ENCODE measurements around the gene PDSS2.
A peak's percentile ranks its signal among the peaks of the same experiment; 100 is the strongest.
"Not testable (repeated sequence)": the region's sequence is repeated elsewhere in the genome, so short reads cannot be mapped to it uniquely, and the experiment has no call there.

The PDSS2 gene

GRCh38 chr6:107418118-107418517, 41.2 kb downstream of the PDSS2 start:
- DNase-seq (ENCODE audit: low spot score) = peak; percentile 31

- peak; percentile 4 for DNase-seq (ENCODE audit: low spot score)
Measured at GRCh38 chr6:107416145-107416544, 43.2 kb downstream of the PDSS2 start.

GRCh38 chr6:107413966-107414645, 45.3 kb downstream of the PDSS2 start:
- DNase-seq (ENCODE audit: low spot score) = no peak

GRCh38 chr6:107411161-107411560, 48.2 kb downstream of the PDSS2 start:
- no peak for DNase-seq (ENCODE audit: low spot score)

- no peak for DNase-seq (ENCODE audit: low spot score)
Measured at GRCh38 chr6:107409942-107410341, 49.4 kb downstream of the PDSS2 start.

- no peak for DNase-seq (ENCODE audit: low spot score)
Measured at GRCh38 chr6:107408714-107409113, 50.6 kb downstream of the PDSS2 start.

GRCh38 chr6:107405002-107405401, 54.4 kb downstream of the PDSS2 start:
- DNase-seq (ENCODE audit: low spot score) = no peak

- DNase-seq (ENCODE audit: low spot score) = no peak
Measured at GRCh38 chr6:107402533-107402932, 56.8 kb downstream of the PDSS2 start.

- DNase-seq (ENCODE audit: low spot score) = no peak
Measured at GRCh38 chr6:107401573-107401972, 57.8 kb downstream of the PDSS2 start.

GRCh38 chr6:107400616-107401147, 58.7 kb downstream of the PDSS2 start:
- DNase-seq (ENCODE audit: low spot score) = no peak

GRCh38 chr6:107399935-107400334, 59.4 kb downstream of the PDSS2 start:
- DNase-seq (ENCODE audit: low spot score) = no peak

- DNase-seq (ENCODE audit: low spot score) = no peak
Measured at GRCh38 chr6:107398001-107398400, 61.4 kb downstream of the PDSS2 start.

- no peak for DNase-seq (ENCODE audit: low spot score)
Measured at GRCh38 chr6:107396211-107396610, 63.2 kb downstream of the PDSS2 start.

GRCh38 chr6:107392069-107392468, 67.3 kb downstream of the PDSS2 start:
- DNase-seq (ENCODE audit: low spot score) = no peak

- no peak for DNase-seq (ENCODE audit: low spot score)
Measured at GRCh38 chr6:107390685-107391435, 68.5 kb downstream of the PDSS2 start.

GRCh38 chr6:107390056-107390455, 69.3 kb downstream of the PDSS2 start:
- DNase-seq (ENCODE audit: low spot score) = no peak

GRCh38 chr6:107386904-107387303, 72.5 kb downstream of the PDSS2 start:
- DNase-seq (ENCODE audit: low spot score) = no peak

GRCh38 chr6:107386340-107386739, 73.0 kb downstream of the PDSS2 start:
- DNase-seq (ENCODE audit: low spot score) = no peak

- DNase-seq (ENCODE audit: low spot score) = no peak
Measured at GRCh38 chr6:107383705-107384104, 75.7 kb downstream of the PDSS2 start.

GRCh38 chr6:107374264-107374663, 85.1 kb downstream of the PDSS2 start:
- DNase-seq (ENCODE audit: low spot score) = no peak

- no peak for DNase-seq (ENCODE audit: low spot score)
Measured at GRCh38 chr6:107369493-107369892, 89.9 kb downstream of the PDSS2 start.

- no peak for DNase-seq (ENCODE audit: low spot score)
Measured at GRCh38 chr6:107368471-107368870, 90.9 kb downstream of the PDSS2 start.

- not testable (repeated sequence) for DNase-seq (ENCODE audit: low spot score)
Measured at GRCh38 chr6:107364173-107364572, 95.2 kb downstream of the PDSS2 start.
